ENCODE data around the gene RHOF. TPM values are rescaled to one million over a fixed set of nuclear protein-coding genes. Genes with fewer than 3 reads are reported as not detected.
"Not testable (repeated sequence)": the region's sequence is repeated elsewhere in the genome, so short reads cannot be mapped to it uniquely, and the experiment has no call there.

RHOF gene
- total RNA-seq, 1 experiment from 2014 or later: 19.1 TPM

DNA sequence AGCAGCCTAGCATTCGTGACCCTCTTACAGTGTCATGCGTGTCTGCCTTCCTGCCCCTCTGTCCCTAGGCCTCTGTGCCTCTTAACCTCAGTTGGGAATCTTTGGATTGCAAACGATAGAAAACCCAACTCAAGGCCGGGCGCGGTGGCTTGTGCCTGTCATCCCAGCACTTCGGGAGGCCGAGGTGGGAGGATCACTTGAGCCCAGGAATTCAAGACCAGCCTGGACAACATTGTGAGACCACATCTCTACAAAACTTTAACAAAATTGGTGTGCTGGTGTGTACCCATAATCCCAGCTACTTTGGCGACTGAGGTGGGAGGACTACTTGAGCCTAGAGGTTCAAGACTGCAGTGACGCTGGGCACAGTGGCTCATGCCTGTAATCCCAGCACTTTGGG is 44.2 kb downstream of the RHOF start:
- DNase-seq (ENCODE audit: low read depth): no peak

DNA sequence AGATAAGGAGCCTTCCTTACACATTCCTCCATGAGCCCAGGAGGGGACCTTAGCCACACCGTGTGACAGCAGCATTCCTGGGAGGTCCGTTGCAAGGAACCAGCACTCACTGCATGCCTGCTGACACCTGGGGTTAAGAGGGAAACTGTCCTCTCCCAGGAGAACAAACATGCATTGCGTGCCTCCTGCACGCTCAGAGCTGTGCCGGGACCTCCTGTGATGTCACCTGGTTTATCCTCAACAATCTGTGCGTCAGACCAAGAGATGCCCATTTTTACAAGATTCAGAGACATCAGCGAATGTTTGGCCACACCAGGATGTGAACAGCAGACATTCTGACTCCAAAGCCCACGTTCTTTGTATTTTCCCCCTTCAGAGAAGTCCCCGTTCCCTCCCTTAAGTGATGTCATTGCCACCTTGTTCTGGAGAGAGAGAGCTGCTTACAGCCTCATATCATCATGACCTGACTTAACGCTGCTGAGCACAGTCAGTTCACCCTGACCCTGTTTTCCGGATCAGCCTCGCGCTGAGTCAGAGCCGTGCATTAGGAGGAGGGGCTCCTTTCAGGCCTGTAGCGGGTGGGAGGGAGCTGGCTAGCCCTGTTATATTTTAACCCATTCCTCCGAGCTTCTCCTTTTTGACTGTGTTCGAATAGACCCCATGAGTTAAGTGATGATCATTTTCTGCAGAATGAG is 44.8 kb downstream of the RHOF start:
- peak; percentile 75 for DNase-seq (ENCODE audit: low read depth)

DNA sequence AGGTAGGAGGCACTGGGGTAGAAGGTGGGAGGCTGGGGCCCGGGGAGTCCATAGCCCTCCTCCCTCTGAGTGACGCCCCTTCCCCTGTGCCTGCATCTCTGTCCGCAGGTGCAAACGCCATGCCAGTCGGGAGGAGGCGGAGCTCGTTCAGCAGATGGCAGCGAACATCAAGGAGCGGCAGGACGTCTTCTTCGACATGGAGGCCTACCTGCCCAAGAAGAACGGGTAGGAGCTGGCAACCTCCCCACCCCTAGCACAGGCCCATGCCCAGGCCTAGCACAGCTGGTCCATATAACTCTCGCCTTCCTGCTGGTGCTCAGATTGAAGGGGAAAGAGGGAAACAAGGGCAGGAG is 45.3 kb downstream of the RHOF start:
- no peak for DNase-seq (ENCODE audit: low read depth)

DNA sequence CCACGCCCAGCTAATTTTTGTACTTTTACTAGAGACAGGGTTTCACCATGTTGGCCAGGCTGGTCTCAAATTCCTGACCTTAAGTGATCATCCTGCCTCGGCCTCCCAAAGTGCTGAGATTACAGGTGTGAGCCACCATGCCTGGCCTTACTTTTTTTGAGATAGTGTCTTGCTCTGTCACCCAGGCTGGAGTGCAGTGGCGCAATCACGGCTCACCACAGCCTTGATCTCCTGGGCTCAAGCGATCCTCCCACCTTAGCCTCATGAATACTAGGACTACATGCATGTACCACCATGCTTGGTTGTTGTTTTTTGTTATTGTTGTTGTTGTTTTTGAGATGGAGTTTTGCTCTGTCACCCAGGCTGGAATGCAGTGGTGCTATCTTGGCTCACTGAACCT is 47.9 kb downstream of the RHOF start:
- DNase-seq (ENCODE audit: low read depth): not testable (repeated sequence)

DNA sequence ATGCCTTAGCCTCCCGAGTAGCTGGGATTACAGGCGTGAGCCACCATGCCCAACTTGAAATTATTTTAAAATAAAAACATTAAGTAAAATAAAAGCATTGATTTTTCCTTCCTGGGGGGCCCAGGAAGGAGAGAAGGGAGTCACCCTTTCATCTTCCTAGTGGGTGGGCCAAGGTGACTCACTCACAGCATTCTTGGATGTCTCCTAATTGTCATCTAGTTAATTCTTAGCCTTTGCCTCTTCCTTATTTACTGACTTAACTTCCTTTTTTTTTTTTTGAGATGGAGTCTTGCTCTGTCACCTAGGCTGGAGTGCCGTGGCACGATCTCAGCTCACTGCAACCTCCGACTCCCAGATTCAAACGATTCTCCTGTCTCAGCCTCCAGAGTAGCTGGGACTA is 51.7 kb downstream of the RHOF start:
- DNase-seq (ENCODE audit: low read depth): no peak

DNA sequence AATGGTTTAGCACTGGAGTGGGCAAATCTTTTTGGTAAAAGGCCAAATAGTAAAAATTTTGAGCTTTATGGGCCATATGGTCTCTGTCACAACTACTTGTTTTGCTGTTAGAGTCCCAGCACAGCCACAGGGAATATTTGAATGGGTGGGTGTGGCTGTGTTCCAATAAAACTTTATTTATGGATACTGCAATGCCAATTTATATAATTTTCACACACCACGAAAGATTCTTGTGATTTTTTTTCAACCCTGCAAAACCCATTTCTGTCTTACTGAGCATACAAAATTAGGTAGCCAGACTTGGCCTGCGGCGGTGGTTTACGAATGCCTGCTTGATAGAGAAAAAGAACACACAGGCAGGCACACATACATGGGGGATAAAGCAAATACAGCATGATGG is 52.6 kb downstream of the RHOF start:
- DNase-seq (ENCODE audit: low read depth): no peak

DNA sequence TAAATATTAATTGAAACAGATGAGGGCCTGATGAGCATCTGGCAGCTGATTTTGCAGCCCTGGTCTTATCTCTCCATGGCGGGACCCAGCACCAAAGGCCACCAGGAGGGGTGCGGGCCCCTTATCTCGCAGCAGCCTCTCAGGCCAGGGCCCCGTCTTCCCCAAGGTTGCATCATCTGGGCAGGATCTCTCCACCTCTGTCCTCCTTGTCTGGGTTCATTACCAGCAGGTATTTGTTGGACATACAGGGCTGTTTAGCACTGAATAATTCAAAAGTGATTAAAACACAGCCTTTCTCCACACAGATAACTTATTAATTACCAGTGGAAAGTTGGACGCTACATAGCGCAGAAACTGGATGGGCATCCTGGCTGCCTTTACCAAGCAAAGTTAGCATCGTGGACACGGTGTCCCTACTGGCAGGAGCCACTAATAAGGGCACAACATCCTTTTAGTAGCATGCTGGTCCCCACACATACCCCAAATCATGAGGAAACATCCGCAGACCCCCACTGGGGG is 55.1 kb downstream of the RHOF start:
- DNase-seq (ENCODE audit: low read depth): no peak

DNA sequence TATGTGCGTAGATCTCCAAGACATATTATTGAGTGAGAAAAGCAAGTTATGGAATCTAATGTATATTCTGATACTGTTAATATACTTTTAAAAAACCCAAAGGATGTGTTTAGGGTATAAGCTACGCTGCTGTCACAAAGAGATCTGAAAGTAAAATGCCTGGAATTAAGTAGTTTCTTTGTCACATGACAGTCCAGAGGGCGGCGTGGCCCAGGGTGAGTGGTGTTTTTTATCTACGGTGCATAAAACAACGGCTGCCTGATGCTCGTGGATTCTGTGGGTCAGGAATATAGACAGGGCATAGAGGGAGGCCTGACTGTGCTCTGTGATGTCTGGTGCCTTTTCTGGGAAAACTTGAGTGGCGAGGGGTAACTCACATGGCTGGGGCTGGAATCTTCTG is 59.6 kb downstream of the RHOF start:
- no peak for DNase-seq (ENCODE audit: low read depth)

DNA sequence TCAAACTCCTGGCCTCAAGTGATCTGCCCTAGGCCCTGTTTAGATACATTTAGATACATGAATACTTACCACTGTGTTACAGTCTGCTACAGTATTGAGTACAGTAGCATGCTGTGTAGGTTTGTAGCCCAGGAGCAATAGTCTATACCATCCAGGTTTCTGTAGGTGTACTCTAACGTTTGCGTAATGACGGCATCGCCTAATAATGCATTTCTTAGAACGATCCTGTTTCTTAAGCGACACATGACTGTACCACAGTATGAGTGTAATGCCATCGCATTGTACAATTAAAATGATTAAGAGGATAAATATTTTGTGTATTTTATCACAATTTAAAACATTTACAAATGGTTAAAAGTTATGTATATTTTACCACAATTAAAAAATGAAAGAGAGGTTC is 62.0 kb downstream of the RHOF start:
- no peak for DNase-seq (ENCODE audit: low read depth)

DNA sequence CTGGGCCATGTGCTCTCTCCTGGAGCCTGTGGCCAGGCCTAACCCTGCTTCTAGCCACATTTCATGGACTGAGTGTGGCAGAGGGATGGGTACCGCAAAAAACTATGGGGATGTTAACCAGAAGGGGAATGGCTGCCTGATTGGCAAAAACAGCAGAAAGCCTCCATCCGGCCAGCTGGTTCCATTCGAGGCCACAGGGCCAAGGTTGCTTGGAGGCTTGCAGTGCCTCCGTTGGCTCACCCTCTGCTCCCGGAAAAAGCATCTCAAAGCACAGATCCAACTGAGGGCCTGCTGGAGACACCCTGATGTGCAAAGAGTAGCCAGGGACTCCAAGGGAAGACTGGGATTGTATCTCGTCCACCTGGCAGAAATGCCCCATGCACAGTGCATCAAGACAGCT is 64.5 kb downstream of the RHOF start:
- no peak for DNase-seq (ENCODE audit: low read depth)

Other genes with a start within 250 kb of the RHOF start
- gene KDM2B, start 212.7 kb downstream of the RHOF start, total RNA-seq (2014; rRNA removed; shearing (Covaris generic)): 21.5 and 39.4 TPM in 2 replicates
- gene ORAI1, start 167.2 kb downstream of the RHOF start, total RNA-seq (2014; rRNA removed; shearing (Covaris generic)): 4.4 and 4.5 TPM in 2 replicates
- 0.80 TPM in 1 of 2 replicates, not detected in the other for gene MORN3, start 124.0 kb downstream of the RHOF start, total RNA-seq (2014; rRNA removed; shearing (Covaris generic))
- gene TMEM120B, start 80.9 kb downstream of the RHOF start, total RNA-seq (2014; rRNA removed; shearing (Covaris generic)): 2.3 and 3.9 TPM in 2 replicates
- gene SETD1B, start 10.3 kb upstream of the RHOF start, total RNA-seq (2014; rRNA removed; shearing (Covaris generic)): 2.3 and 2.6 TPM in 2 replicates
- gene HPD, start 65.2 kb upstream of the RHOF start, total RNA-seq (2014; rRNA removed; shearing (Covaris generic)): not detected in 2 replicates
- 61.6 and 70.8 TPM in 2 replicates for gene PSMD9, start 95.1 kb upstream of the RHOF start, total RNA-seq (2014; rRNA removed; shearing (Covaris generic))
- gene CFAP251, start 124.9 kb upstream of the RHOF start, total RNA-seq (2014; rRNA removed; shearing (Covaris generic)): 3.0 and 4.2 TPM in 2 replicates
- 7.1 and 9.4 TPM in 2 replicates for gene BCL7A, start 228.2 kb upstream of the RHOF start, total RNA-seq (2014; rRNA removed; shearing (Covaris generic))

All from Daoy (cell line).